GM21723 (cell line): ENCODE results near the gene RND2.
"Not testable (repeated sequence)": the region's sequence is repeated elsewhere in the genome, so short reads cannot be mapped to it uniquely, and the experiment has no call there.

Experiments used
- ATAC-seq: cut with Tn5 transposase; IDR thresholded peaks from one replicate; pipeline ENCODE4 v1.9.1; 2021; ENCODE audit warnings: mild to moderate bottlenecking, moderate library complexity; ENCODE audit not compliant: unreplicated experiment

Gene RND2

GRCh38 chr17:43025766-43026537, 921 bp downstream of the RND2 start:
- ATAC-seq: no peak

GRCh38 chr17:43026595-43026994, 1.6 kb downstream of the RND2 start:
- ATAC-seq: no peak

GRCh38 chr17:43027091-43028032, 2.3 kb downstream of the RND2 start:
- ATAC-seq: no peak

- ATAC-seq: no peak
These were observed 3.3 kb downstream of the RND2 start for GRCh38 chr17:43028221-43028861.

- no peak for ATAC-seq
These were observed 5.2 kb downstream of the RND2 start for GRCh38 chr17:43030137-43030767.

GRCh38 chr17:43031666-43032065, 6.6 kb downstream of the RND2 start:
- ATAC-seq: no peak

- ATAC-seq: no peak
These were observed 9.2 kb downstream of the RND2 start for GRCh38 chr17:43033948-43034881.

- ATAC-seq: no peak
These were observed 9.9 kb downstream of the RND2 start for GRCh38 chr17:43034894-43035293.

GRCh38 chr17:43039646-43040045, 14.6 kb downstream of the RND2 start:
- ATAC-seq: no peak

- no peak for ATAC-seq
These were observed 15.6 kb downstream of the RND2 start for GRCh38 chr17:43040655-43041054.

- no peak for ATAC-seq
These were observed 17.1 kb downstream of the RND2 start for GRCh38 chr17:43042025-43042628.

GRCh38 chr17:43043307-43043706, 18.3 kb downstream of the RND2 start:
- no peak for ATAC-seq

GRCh38 chr17:43044024-43044423, 19.0 kb downstream of the RND2 start:
- no peak for ATAC-seq

GRCh38 chr17:43051969-43052368, 26.9 kb downstream of the RND2 start:
- ATAC-seq: no peak

GRCh38 chr17:43053008-43053407, 28.0 kb downstream of the RND2 start:
- ATAC-seq: not testable (repeated sequence)

- no peak for ATAC-seq
These were observed 31.0 kb downstream of the RND2 start for GRCh38 chr17:43056051-43056450.

GRCh38 chr17:43062984-43063638, 38.1 kb downstream of the RND2 start:
- ATAC-seq: no peak

GRCh38 chr17:43068570-43069367, 43.7 kb downstream of the RND2 start:
- no peak for ATAC-seq
